Astrocyte of the cerebellum (primary cell): ENCODE measurements around the gene VPS9D1.

Source experiments
- DNase-seq: peaks from one replicate; pipeline ENCODE4 v3.0.0-alpha.2; 2011; ENCODE audit warnings: low read depth
- H3K4me3 ChIP-seq: 2 replicates; pipeline ENCODE4 v1.5.1; 2011; ENCODE audit warnings: mild to moderate bottlenecking, low read depth, low read length, moderate library complexity
- CTCF ChIP-seq: IDR thresholded peaks from 2 replicates; pipeline ENCODE4 v1.5.1; 2012; ENCODE audit warnings: low read length, low read depth, moderate library complexity, mild to moderate bottlenecking; ENCODE audit errors: missing control alignments
- in situ Hi-C: cut with HindIII; loops from 2 replicates; pipeline ENCODE4 v1.10.0; 2017; ENCODE audit warnings: low sequenced_read_pairs

Gene VPS9D1

GRCh38 chr16:89711601-89712273, 9.0 kb downstream of the VPS9D1 start:
- peak overlapping the region; percentile 46 for H3K4me3 ChIP-seq
- DNase-seq, result no peak
- in situ Hi-C loops, result no loop called here
- no peak for TF ChIP-seq CTCF

- no peak overlapping the region for H3K4me3 ChIP-seq
- DNase-seq, result no peak
- TF ChIP-seq CTCF, result no peak
- in situ Hi-C loops, result no loop called here
Measured at GRCh38 chr16:89710709-89711564, 9.8 kb downstream of the VPS9D1 start.

- no peak for DNase-seq
- TF ChIP-seq CTCF, result no peak
- no peak overlapping the region for H3K4me3 ChIP-seq
- in situ Hi-C loops, result no loop called here
Measured at GRCh38 chr16:89709716-89710432, 10.8 kb downstream of the VPS9D1 start.

DNA sequence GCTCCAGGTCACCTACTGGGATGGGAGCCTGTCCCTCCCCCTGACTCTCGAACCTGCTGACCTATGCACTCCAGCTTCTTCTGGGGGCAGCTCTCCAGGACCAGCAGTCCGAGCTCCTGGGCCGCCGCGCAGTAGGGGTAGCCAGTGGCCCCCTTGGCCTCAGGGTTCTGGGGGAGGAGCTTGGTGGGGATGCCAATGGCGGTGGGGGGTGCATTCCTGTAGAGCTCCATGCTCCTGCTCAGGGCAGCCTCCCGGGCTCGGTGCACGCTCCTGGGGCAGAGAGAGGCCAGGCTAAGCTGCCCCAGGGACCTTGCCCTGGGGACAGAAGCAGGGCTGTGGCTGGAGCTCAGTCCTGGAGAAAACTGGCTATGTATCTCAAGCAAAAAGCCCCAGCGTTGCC, 11.5 kb downstream of the VPS9D1 start:
- no peak for TF ChIP-seq CTCF
- in situ Hi-C loops, result no loop called here

GRCh38 chr16:89708481-89708931, 12.2 kb downstream of the VPS9D1 start:
- in situ Hi-C loops, result no loop called here
- no peak for DNase-seq
- no peak overlapping the region for H3K4me3 ChIP-seq
- no peak for TF ChIP-seq CTCF

More for the DNA sequence above, 11.5 kb downstream of the VPS9D1 start:
- DNase-seq, result no peak
- no peak overlapping the region for H3K4me3 ChIP-seq

DNA sequence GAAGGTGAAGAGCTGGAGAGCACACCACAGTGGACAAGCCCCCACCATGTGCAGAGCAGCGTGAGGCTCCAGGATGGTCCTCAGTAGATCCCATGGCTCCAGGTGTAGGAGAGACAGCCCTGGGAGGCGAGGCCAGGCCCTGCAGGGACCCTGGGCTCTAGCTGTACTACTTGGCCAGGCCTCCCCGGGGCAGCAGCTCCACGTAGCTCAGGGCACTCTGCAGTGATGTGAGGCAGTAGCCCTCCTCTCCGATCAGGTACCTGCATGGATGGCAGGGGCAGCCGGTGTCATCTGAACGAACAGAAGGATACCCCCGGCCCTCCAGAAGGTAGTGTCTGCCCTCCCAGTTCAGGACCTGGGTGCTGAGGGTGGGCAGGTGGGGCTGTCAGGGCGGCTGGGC, 13.0 kb downstream of the VPS9D1 start:
- no peak for DNase-seq
- no peak overlapping the region for H3K4me3 ChIP-seq
- no peak for TF ChIP-seq CTCF
- in situ Hi-C loops, result no loop called here
